ENCODE data around the gene CGB5. TPM values are rescaled to one million over a fixed set of nuclear protein-coding genes. Genes with fewer than 3 reads are reported as not detected.
"Not testable (repeated sequence)": the region's sequence is repeated elsewhere in the genome, so short reads cannot be mapped to it uniquely, and the experiment has no call there.

CGB5 gene
- total and polyA plus RNA-seq, 9 of the 15 experiments (the other 6 are each of a cell fraction or from before 2014, with no cell fraction given): not detected

DNA sequence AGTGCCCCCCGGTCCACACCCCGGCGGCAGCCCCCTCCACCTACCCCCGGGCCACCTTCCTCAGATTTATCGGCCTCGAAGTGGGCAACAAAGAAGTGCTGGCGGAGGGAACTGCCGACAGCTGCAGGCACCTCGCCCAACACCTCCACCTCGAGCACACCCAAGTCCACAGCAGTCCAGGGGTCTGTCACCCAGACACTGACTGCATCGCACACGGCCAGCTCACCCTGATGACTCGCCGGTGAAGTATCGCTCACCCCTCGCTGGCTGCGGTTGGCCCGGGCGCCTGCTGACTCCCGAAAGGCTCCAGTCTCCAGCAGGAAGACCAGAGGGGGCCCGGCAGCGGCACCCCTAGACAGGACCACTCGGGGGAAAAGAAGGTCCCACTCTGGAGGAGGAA is 18.0 kb upstream of the CGB5 start:
- H3K4me2 ChIP-seq (ENCODE audit: insufficient read depth, low read length); DNase-seq (ENCODE audit: extremely low read depth in 1 of 4, low spot score in 3 of 4); in situ Hi-C loops (cut with MboI); H3K36me3 ChIP-seq (ENCODE audit: control insufficient read depth, insufficient read depth, low read length); H2AFZ ChIP-seq (ENCODE audit: low read depth, low read length); H4K20me1 ChIP-seq (replicated peaks; ENCODE audit: control insufficient read depth, insufficient read depth, low read length); H3K27me3 ChIP-seq (ENCODE audit: control insufficient read depth in 2 of 2, insufficient read depth in 2 of 2, low read length in 2 of 2); H3K9ac ChIP-seq (ENCODE audit: insufficient read depth in 1 of 2, low read depth in 2 of 2, low read length in 2 of 2); ATAC-seq; intact Hi-C loops (cut with micrococcal nuclease); BruUV-seq (replicated peaks); H3K9me1 ChIP-seq (ENCODE audit: control insufficient read depth, insufficient read depth, low read length); H3K9me3 ChIP-seq (replicated peaks; ENCODE audit: control insufficient read depth, insufficient read depth, low read depth, low read length); POLR2A ChIA-PET; H3K4me3 ChIP-seq; FAIRE-seq; H3K27ac ChIP-seq (ENCODE audit: extremely low read depth, low read depth, low read length); H3K79me2 ChIP-seq (ENCODE audit: control insufficient read depth, insufficient read depth, low read length); CTCF ChIA-PET (ENCODE audit: low intra/inter-chr PET ratio): not testable (repeated sequence)
- WGBS (ENCODE audit: insufficient coverage, low coverage, missing lambda C conversion rate): 34% methylated on average over 7 of the region's 23 CpGs
- peaks cover 6 to 11% of the 10 kb centered on the region in 2 experiments; a peak in 4 of 5 replicates for H3K4me1 ChIP-seq (replicated peaks in 1 of 2; ENCODE audit: control insufficient read depth in 2 of 2, insufficient read depth in 2 of 2, low read length in 2 of 2)

DNA sequence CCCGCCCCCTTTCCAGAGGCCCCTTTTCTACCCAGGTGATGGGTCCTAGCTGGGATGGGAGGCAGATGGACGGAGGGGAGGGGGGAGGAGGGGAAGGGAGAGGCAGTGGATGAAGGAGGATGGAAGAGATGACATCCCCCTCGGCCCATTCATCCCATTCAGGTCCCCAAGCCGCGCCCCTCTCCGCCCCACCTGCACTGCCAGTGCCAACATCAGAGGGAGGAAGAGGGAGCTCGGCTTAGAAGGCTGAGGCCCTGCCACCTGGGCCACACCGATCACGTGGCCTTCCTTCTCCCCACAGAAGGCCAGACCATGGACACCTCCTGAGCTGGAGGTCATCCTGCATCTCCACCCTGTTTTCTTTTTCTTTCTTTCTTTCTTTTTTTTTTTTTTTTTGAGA is 15.0 kb upstream of the CGB5 start:
- H3K27ac ChIP-seq (ENCODE audit: extremely low read depth, low read depth, low read length); H3K9me1 ChIP-seq (ENCODE audit: control insufficient read depth, insufficient read depth, low read length); H3K79me2 ChIP-seq (ENCODE audit: control insufficient read depth, insufficient read depth, low read length); in situ Hi-C loops (cut with MboI); H3K9ac ChIP-seq (ENCODE audit: insufficient read depth in 1 of 2, low read depth in 2 of 2, low read length in 2 of 2); ATAC-seq; H3K27me3 ChIP-seq (ENCODE audit: control insufficient read depth in 2 of 2, insufficient read depth in 2 of 2, low read length in 2 of 2); DNase-seq (ENCODE audit: extremely low read depth in 1 of 4, low spot score in 3 of 4); H3K4me2 ChIP-seq (ENCODE audit: insufficient read depth, low read length); H3K4me3 ChIP-seq; H3K9me3 ChIP-seq (replicated peaks; ENCODE audit: control insufficient read depth, insufficient read depth, low read depth, low read length); H3K36me3 ChIP-seq (ENCODE audit: control insufficient read depth, insufficient read depth, low read length); CTCF ChIA-PET (ENCODE audit: low intra/inter-chr PET ratio); intact Hi-C loops (cut with micrococcal nuclease); H2AFZ ChIP-seq (ENCODE audit: low read depth, low read length); H3K4me1 ChIP-seq (replicated peaks in 1 of 2; ENCODE audit: control insufficient read depth in 2 of 2, insufficient read depth in 2 of 2, low read length in 2 of 2); H4K20me1 ChIP-seq (replicated peaks; ENCODE audit: control insufficient read depth, insufficient read depth, low read length); BruUV-seq (replicated peaks); FAIRE-seq: not testable (repeated sequence)
- WGBS (ENCODE audit: insufficient coverage, low coverage, missing lambda C conversion rate): 20% methylated on average over 1 of the region's 9 CpGs
- POLR2A ChIA-PET: interaction anchor here (0.6 to 0.8 kb wide), 2 partner anchors 9 to 47 kb away, joined by 3 read pairs; no protein-coding TSS in a partner anchor

DNA sequence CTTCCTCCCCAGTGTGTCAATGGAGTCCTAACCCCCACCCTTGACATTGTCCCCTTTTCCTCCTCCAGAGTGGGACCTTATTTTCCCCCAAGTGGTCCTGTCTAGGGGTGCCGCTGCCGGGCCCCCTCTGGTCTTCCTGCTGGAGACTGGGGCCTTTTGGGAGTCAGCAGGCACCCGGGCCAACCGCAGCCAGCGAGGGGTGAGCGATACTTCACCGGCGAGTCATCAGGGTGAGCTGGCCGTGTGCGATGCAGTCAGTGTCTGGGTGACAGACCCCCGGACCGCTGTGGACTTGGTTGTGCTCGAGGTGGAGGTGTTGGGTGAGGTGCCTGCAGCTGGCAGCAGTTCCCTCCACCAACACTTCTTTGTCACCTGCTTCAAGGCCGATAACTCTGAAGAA is 13.9 kb upstream of the CGB5 start:
- ATAC-seq; H3K9me3 ChIP-seq (replicated peaks; ENCODE audit: control insufficient read depth, insufficient read depth, low read depth, low read length); BruUV-seq (replicated peaks); H3K27ac ChIP-seq (ENCODE audit: extremely low read depth, low read depth, low read length); CTCF ChIA-PET (ENCODE audit: low intra/inter-chr PET ratio); FAIRE-seq; DNase-seq (ENCODE audit: extremely low read depth in 1 of 4, low spot score in 3 of 4); H3K4me2 ChIP-seq (ENCODE audit: insufficient read depth, low read length); POLR2A ChIA-PET; H3K27me3 ChIP-seq (ENCODE audit: control insufficient read depth in 2 of 2, insufficient read depth in 2 of 2, low read length in 2 of 2); in situ Hi-C loops (cut with MboI); H3K9ac ChIP-seq (ENCODE audit: insufficient read depth in 1 of 2, low read depth in 2 of 2, low read length in 2 of 2); H2AFZ ChIP-seq (ENCODE audit: low read depth, low read length); H3K4me3 ChIP-seq; intact Hi-C loops (cut with micrococcal nuclease); H3K79me2 ChIP-seq (ENCODE audit: control insufficient read depth, insufficient read depth, low read length); H3K9me1 ChIP-seq (ENCODE audit: control insufficient read depth, insufficient read depth, low read length); H3K4me1 ChIP-seq (replicated peaks in 1 of 2; ENCODE audit: control insufficient read depth in 2 of 2, insufficient read depth in 2 of 2, low read length in 2 of 2); H3K36me3 ChIP-seq (ENCODE audit: control insufficient read depth, insufficient read depth, low read length); H4K20me1 ChIP-seq (replicated peaks; ENCODE audit: control insufficient read depth, insufficient read depth, low read length): not testable (repeated sequence)
- 48% methylated on average over 7 of the region's 14 CpGs for WGBS (ENCODE audit: insufficient coverage, low coverage, missing lambda C conversion rate)

DNA sequence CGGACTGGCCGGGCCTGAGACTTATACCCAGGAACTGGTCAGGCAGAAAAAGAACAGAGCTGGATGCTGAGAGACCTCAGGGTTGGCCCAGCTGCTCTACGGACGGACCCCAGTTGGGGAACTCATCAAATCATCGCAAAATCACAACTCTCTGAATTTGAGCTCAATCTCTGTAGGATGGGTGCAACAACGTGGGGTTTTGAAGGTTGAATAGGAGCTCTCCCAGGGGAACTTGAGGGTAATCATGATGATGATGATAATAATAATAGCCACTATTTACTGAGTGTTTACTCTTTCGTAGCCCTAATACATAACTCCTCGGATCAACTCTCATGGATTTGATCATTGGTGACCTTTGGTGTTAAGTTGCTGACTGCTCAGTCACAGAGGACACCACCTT is 13.3 kb upstream of the CGB5 start:
- H4K20me1 ChIP-seq (replicated peaks; ENCODE audit: control insufficient read depth, insufficient read depth, low read length): not testable (repeated sequence)

More for the DNA sequence above, 13.3 kb upstream of the CGB5 start:
- intact Hi-C loops (cut with micrococcal nuclease); H3K27me3 ChIP-seq (ENCODE audit: control insufficient read depth in 2 of 2, insufficient read depth in 2 of 2, low read length in 2 of 2); DNase-seq (ENCODE audit: extremely low read depth in 1 of 4, low spot score in 3 of 4); H2AFZ ChIP-seq (ENCODE audit: low read depth, low read length); ATAC-seq; H3K79me2 ChIP-seq (ENCODE audit: control insufficient read depth, insufficient read depth, low read length); H3K36me3 ChIP-seq (ENCODE audit: control insufficient read depth, insufficient read depth, low read length); H3K4me2 ChIP-seq (ENCODE audit: insufficient read depth, low read length); H3K9me3 ChIP-seq (replicated peaks; ENCODE audit: control insufficient read depth, insufficient read depth, low read depth, low read length); H3K9me1 ChIP-seq (ENCODE audit: control insufficient read depth, insufficient read depth, low read length); H3K4me1 ChIP-seq (replicated peaks in 1 of 2; ENCODE audit: control insufficient read depth in 2 of 2, insufficient read depth in 2 of 2, low read length in 2 of 2); in situ Hi-C loops (cut with MboI); H3K4me3 ChIP-seq; CTCF ChIA-PET (ENCODE audit: low intra/inter-chr PET ratio); POLR2A ChIA-PET; FAIRE-seq; H3K27ac ChIP-seq (ENCODE audit: extremely low read depth, low read depth, low read length); H3K9ac ChIP-seq (ENCODE audit: insufficient read depth in 1 of 2, low read depth in 2 of 2, low read length in 2 of 2); BruUV-seq (replicated peaks): not testable (repeated sequence)
- WGBS (ENCODE audit: insufficient coverage, low coverage, missing lambda C conversion rate): 30% methylated on average over 4 of the region's 8 CpGs

Data from K562 (cell line).